SK-MEL-5 (cell line): ENCODE measurements around the gene AFTPH. TPM values are rescaled to one million over a fixed set of nuclear protein-coding genes. Genes with fewer than 3 reads are reported as not detected.

ENCODE experiments used
- DNase-seq: peaks from one replicate; pipeline ENCODE4 v3.0.0-alpha.2; 2016; ENCODE audit warnings: low read depth, low spot score
- in situ Hi-C: cut with HindIII; loops from 2 replicates; pipeline ENCODE4 v1.10.0; 2016; ENCODE audit warnings: low sequenced_read_pairs, high pct_unique_total_duplicates, low pct_unique_long_range_greater_than_20kb
- small RNA-seq, 2 experiments: library from RNA; depleted of rRNA; stranded (forward); fragments of <200 nt; gene quantifications; one replicate each; pipeline ENCODE3, GENCODE V24; 2014
- total RNA-seq: library from RNA; depleted of rRNA; stranded (reverse); fragments of >200 nt; shearing (Covaris generic); gene quantifications from 2 replicates; pipeline ENCODE4 v1.2.3, GENCODE V29; 2014; rRNA removed

The AFTPH gene
- total RNA-seq, 1 experiment from 2014 or later: 44.7 TPM

DNA sequence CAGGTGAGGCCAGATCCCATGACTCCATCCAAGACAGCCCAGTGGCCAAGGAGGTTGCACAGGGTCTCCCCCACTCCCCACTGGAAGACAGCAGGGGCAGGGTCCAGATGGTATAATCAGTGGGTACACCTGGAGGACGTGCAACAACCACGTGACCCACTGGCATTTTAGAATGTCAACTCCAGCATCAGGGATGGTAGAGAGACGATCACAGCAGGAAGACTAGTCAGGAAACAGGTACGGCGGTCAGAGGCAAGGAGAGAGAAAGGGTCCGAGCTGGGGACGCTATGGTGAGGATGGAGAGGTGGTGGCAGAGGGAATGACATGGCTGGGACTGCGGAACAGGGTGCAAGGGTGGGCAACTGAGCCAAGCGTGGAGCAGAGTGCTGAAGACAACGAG is 106.6 kb downstream of the AFTPH start:
- in situ Hi-C loops: no loop called here

DNA sequence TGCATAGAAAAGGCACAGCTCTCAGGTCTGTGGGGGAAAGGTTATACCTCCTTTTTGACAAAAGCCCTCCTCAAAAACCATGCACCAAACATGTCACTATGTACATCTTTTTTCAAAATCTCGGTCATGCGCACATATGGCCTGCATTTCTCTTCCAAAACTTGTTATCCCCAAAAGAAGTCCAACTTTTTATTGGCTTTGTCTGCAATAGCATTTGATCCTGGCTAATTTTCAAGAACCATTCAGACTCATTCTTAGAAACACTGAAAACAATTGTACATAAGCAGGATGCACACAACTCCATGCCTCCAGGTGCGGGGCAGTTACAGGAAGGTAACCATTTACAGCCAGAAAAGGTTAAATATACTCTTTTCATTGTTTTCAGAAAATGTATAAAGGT is 107.6 kb downstream of the AFTPH start:
- in situ Hi-C loops: no loop called here
- DNase-seq: no peak

More for the DNA sequence above, 106.6 kb downstream of the AFTPH start:
- no peak for DNase-seq

DNA sequence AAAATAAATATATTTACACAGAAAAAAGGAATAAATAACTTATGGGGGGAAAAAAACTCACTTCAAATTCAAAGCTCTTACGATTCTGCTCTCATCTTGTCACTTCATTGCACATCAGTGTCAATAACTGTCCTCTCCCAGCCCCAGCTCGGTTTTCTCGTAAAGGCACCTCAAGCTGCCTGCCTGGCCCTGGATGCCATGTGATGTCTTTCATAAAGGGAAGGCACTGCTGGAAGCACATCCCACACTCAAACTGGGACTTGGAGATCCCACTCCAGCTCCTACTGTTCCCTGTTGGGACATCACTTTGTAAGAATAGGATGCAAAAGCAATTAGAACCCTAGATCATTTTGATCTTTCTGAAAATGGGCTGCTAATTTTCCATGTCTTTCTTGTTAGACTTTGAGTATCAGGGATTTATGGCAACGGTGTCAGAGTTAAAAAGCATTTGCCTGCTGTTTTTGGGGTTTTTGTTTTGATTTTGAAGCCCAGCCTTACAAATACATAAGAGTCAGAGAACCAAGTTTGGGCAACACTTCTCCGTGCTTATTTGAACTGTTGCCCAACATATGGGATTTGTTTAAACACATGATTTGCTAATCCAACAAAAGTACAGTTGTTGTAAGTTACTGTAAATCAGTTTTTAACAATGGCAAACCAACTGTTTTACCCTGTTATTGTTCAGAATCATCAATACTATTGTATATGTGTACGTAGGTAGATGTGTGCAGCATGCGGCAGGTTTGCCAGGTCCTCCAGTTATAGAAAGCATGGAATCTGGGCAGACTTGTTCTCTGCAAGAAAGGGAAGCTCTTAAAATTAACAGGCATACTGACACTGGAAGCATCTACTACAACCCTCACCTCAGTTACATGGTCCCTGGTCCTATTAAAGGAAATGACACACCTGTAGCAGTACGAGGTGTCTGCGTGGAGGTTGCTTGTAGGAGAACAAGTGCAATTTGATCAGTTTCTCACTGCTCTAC is 109.0 kb downstream of the AFTPH start:
- in situ Hi-C loops: no loop called here

DNA sequence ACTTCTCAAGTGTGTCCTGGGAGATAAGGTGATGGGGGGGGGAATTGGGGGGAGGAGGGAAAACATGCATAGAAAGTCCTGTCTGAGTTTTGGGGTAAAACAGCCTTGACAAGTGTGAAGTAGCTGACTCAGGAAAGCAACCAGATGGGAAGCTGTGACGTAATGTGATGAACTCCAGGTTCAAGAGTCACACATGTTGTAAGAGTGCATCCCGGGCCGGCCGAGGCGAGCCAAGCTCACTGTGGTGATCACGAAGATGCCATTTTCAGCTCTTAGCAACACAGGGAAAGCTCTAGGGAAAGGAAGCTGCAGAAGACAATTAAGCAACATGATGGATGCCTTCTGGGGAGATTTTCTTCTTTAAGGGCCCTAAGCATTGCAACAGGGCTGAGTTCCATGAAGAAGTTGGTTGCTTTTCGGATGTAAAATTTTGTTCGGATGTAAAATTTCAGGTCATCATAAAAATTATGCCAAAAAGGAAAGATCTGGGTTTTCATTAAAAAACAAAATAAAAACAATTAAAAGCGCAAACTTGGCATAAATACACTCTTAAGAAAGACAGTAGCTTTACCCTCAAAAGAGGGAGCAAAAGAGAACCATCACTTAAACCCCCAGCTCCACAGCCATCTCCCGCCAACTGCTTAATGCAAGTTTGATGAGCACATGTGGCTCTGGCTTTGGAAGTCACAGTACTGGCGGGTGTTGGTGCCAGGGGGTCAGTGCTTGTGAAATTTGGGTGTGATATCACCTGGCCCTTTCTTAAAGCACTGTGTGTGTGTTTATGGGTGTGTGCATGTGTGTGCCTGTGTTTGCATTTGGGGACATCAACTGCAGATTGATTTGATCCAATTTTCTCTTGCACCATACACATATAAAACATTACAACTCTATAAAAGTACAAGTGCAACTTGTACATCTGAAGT is 110.5 kb downstream of the AFTPH start:
- in situ Hi-C loops: no loop called here
- DNase-seq: no peak

More for the DNA sequence above, 109.0 kb downstream of the AFTPH start:
- no peak for DNase-seq

DNA sequence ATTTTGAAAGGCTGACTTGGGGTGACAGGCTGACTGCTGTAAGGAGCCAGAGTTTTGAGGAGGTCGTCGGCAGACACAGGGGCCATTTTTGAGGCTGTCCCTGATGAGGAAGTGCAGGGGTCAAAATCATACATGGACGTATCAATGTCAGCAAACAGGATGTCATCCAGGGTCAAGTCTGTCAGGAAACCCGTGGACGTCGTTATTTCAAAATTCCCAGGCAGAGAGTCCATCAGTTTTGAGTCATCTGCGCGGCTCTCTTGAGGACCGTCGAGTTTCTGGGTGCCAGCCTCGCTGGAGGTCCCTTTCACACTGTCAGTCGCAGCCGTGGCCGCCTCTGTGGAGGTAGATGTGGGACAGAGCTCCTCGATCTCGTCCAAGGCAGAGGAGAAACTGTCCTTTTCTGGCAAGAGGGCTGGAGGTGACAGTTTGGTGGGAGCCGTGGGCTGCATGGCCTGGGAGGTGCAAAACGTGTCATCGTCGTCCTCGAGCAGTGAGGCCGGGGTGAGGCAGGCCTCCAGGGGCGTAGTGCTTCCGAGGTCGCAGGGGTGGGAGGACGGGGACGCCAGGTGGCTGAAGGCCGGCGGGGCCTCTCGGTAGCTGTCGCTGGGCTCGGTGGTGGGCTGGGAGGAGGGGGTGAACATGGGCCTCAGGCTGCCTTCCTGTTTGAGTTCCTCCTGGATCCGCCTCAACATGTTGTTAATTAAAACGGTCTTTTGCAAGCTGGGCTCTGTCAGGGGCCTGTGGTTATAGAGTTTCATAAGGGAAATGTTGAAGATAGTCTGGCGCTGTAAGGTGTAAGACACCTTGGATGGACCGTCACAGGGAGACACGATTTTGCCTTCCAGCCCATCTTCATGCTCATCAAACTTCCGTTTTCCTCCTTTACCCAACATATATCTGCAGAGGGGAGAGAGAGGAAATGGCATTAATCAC is 112.1 kb downstream of the AFTPH start:
- in situ Hi-C loops: no loop called here
- DNase-seq: no peak

DNA sequence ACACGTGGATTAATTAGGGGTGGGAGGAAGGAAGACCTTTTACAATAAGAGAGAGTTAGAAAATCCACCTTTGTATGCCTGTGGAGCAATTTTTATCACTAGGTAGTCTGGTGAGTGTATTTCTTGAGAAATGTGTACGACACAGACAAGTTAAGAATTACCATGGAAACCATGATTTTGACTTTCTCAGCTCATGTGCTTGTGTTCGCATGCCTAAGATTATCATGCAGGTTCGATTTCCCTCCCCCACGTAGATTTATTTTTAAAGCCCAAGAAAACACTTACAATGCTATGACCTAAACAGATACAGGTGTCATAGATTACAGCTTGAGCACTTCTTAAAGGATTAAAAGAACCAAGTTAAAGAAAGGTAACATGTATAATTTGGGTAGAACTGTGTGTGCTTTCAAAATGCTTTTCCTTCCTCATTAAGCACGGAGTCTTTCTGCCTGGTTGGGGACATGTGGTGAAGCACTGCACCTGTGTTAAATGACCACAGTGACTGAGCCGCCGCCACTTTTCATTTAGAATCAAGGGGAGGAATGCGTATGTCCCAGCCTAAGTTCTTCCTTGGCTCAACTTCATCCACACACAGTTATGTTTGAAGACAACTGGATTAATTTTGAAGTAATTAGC is 113.0 kb downstream of the AFTPH start:
- in situ Hi-C loops: no loop called here
- no peak for DNase-seq

DNA sequence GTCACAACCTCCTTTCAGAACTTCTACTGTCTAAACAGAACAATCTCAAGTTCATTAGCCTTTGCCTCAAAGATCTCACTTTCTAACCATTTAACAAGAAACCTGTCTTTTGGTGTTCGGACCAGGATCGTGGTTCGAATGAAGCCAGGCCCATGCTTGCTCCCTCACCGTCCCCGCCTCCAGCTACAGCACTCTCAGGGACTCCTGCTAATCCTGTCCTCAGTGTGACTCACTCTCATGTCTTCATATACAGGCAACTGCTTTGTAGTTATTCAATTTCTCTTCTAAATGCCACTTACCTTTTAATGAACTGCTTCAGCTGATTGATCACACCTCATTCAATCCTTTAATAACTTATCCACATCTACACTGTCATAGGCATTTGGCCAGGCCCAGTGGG is 113.8 kb downstream of the AFTPH start:
- in situ Hi-C loops: no loop called here
- no peak for DNase-seq

DNA sequence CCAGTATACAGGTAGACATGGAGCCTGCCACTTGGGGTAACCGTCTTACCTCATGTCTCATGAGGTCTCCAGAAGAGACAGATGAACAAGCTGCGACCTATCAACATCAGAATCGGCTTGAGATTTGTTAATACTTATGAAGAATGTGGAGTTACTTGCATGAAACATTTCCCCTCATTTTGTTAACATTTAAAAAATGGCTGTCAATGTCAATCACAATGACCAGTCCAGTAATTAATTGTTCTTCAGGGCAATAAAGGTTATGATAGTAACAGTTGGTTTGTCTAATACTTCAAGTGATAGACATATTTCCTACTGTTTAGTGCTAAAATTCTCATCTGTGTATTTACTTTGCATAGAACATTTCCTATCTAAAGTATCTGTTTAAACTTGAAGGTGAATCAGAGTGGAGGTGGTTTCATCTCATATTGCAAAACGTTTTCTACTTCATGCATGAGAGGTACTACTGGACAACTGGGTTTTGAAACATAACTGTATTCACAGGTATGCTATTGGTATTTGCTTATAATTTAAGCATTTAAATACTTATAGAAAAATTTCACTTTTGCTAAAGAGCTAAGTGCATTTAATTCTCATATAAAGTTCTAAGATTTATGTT is 114.5 kb downstream of the AFTPH start:
- in situ Hi-C loops: no loop called here
- no peak for DNase-seq

DNA sequence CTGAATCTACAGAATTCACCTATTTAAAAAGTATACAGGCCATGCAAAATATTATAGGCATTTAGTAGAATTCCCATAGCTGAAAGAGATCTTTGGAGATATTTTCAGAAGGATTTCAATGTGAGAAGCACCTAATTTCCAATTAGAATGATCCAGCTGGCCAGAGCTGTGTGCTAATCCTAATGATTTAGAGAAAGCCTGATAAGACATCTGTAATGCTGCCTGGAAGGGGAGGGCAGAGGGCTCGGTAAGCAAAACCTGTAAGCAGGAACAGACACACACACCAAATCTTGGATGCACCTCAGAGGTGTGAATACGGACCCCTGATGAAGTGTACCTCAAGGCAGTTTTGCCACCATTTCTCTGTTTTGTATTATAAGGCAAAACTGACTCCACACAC is 115.6 kb downstream of the AFTPH start:
- DNase-seq: no peak
- in situ Hi-C loops: no loop called here

DNA sequence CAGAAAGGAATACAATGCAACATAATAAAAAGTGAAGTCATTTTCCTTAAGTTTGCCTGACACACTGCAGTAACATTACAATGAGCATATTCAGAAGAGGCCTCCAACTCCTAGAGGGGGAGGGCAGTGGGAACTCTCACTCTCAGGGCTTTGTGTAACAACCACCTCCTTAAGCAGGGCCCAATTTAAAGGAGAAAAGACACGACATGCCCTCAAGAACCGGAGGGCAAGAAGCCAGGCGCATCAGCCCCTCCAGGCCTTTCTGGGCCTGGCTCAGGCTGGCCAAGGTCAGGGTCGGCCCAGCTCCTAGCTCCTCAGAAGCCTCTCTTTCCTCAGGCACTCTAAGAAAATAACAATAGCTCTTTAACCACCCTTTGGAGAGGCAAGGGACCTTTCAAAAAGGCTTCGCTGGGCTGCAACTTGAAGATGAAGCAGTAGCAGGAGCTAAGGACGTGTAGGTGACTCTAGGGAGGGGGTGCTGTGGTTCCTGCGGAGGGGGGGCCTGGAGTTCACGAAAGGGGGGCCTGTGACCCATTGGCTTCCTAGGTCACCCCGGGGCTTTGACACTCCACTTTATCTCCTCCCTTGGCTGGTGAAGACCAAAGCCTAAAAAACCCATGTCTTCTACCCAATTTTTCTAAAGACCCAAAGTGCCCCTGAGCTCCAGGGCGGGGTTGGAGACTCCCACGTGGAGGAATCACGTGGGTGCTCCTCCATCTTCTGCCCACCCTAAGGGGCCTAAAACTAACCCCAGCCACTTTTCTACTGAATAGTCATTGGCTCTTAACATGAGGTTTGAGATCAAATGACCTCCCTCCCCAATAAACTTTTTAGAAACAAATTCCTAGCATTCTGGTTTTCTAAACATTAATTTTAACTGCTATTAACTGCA is 116.3 kb downstream of the AFTPH start:
- in situ Hi-C loops: no loop called here
- peak; percentile 84 for DNase-seq

DNA sequence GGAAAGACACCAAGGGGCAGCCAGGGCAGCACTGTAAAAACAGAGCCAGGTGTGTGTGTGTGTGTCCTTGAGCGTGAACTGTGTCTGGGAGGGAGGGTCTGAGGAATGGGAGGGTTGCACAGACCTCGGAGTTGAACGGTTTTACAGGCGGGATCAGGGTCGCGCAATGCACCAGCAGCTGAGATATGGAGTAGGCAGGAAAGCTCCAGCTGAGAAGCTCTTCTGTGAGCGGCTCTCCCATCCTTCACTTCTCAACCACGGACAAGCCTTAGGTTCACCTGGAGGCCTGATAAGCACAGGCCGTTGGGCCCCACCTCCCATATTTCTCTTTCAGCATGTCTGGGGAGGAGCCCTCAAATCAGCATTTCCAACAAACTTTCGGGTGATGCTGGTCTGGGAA is 117.5 kb downstream of the AFTPH start:
- DNase-seq: no peak
- in situ Hi-C loops: no loop called here

Small RNA genes lying within 50 kb of the gene (small RNA-seq; reads per million reads assigned to genes)
- 0 reads per million in 2 experiments for gene RNU6-100P

Other genes with a start within 250 kb of the AFTPH start
- gene LGALSL, start 70.2 kb upstream of the AFTPH start, total RNA-seq: 12.2 and 22.7 TPM in 2 replicates
- gene SERTAD2, start 129.6 kb downstream of the AFTPH start, total RNA-seq: 11.2 and 12.0 TPM in 2 replicates